Mucosa of descending colon (tissue), 3 donors: ENCODE data around the gene KIF3B. TPM values are rescaled to one million over a fixed set of nuclear protein-coding genes. Genes with fewer than 3 reads are reported as not detected.

ENCODE experiments used
- ATAC-seq: fragments of 200-7000 bp; cut with Tn5 transposase; one replicate; pipeline ENCODE4 v1.9.1; 2020; ENCODE audit warnings: mild to moderate bottlenecking, moderate library complexity
- DNase-seq, 3 donors: peaks; one replicate each; pipeline ENCODE4 v3.0.0-alpha.2; 2020
- H3K36me3 ChIP-seq: fragments of 200-600 bp; one replicate; pipeline ENCODE4 v1.8.0; 2021; ENCODE audit warnings: low read depth, mild to moderate bottlenecking
- H3K4me1 ChIP-seq: fragments of 200-600 bp; one replicate; pipeline ENCODE4 v1.8.0; 2021; ENCODE audit warnings: low read depth, mild to moderate bottlenecking
- H3K4me3 ChIP-seq: fragments of 200-600 bp; one replicate; pipeline ENCODE4 v1.8.0; 2021; ENCODE audit warnings: mild to moderate bottlenecking
- H3K9me3 ChIP-seq: fragments of 200-600 bp; one replicate; pipeline ENCODE4 v1.8.0; 2021; ENCODE audit warnings: mild to moderate bottlenecking
- intact Hi-C, 2 donors: fragments of 100-400 bp; cut with DNase I in 1 of 2; cut with micrococcal nuclease in 1 of 2; formaldehyde crosslinking; loops; one replicate each; pipeline versions ENCODE4 v1.11.0 to v1.11.1; 2022; cut with DNase I, micrococcal nuclease
- long read RNA-seq, 2 donors: library from polyadenylated mRNA; unstranded; transcript quantifications; one replicate each; pipeline ENCODE4 v2.0.0, GENCODE V29; 2019 to 2021
- total RNA-seq, 3 donors: library from RNA; stranded (reverse); fragmentation: NEBNext Ultra II Directional in 2 of 3; extraction: Animal tissue kit (Norgen Biotek cat#: 25700) in 2 of 3; gene quantifications; one replicate each; pipeline versions ENCODE4 v1.2.1 to v1.2.4, GENCODE V29; 2021 to 2023
- TF ChIP-seq, protein P1 (sequence below): fragments of 200-600 bp; IDR thresholded peaks from one replicate; pipeline ENCODE4 v1.8.0; 2022; ENCODE audit warnings: antibody characterized with exemption, mild to moderate bottlenecking
- donor health status: DM: no; HTN: no; CAD: no; lungs with moderate emphysema.
- donor health status: DM: no; HTN: no; CAD: no.
- donor health status: DM: no; HTN: yes; CAD: no.

KIF3B gene
- 10 to 100 TPM; 39.3 to 54.6 (median 52.0) TPM for total RNA-seq
- long read RNA-seq, donor 1, full-length matches to known transcripts: 6 of 15 reads
- long read RNA-seq, donor 1, partial matches to known transcripts: 9 of 15 reads
- long read RNA-seq, donor 1, other reads (novel, unspliced or antisense): 0 of 15 reads
- long read RNA-seq, donor 2, partial matches to known transcripts: 7 of 9 reads
- long read RNA-seq, donor 2, other reads (novel, unspliced or antisense): 2 of 9 reads

DNA sequence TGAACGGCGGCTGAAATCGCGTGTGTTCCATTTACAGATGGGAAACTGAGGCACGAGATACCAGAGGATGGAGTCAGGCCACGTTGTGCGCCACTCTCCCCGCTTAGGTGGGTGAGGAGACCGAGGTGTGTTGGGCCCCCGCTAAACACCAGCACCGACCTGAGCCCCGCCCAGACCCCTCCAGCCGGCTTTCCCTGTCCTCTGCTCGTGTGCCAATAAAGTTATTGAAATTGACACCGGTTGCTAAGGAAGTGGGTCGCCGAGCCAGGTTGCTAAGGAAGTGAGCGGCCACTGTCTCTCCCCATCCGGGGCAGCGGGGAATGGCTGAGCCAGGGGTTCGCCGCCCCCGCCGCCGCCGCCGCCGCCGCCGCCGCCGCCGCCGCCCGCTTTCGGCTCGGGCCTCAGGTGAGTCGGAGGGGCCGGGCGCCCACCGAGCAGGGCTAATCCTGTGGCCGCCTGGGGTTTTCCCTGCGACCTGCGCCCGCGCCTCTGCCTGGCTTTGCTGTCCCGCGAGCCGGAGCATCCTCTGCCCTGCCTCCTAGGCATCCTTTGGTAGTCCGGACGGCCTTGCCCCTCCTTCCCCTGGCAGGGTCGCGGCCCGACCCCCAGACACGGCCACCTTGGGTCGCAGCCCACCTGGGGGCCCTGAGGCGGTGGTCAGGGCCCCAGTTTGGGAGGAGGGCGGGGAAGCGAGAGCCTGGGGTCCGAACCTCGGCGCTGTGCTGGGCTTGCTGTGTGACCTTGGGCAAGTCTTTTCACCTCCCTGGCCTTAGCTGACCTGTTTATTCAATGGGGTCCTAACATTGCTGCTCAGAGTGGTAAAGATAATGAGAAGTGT, at the start of gene KIF3B:
Gene KIF3B, plus strand, starts transcription at position 291 of the 838 bp plus-strand sequence. CDS start 32,127 bp downstream, outside the sequence.
- Histone ChIP-seq H3K4me3 (peak within 1 kb of the TSS; percentile 70), H3K9me3 (no peaks in the 10 kb centered on the region), H3K4me1 (peaks cover 9% of the 10 kb centered on the region), H3K36me3 (no peaks in the 10 kb centered on the region)
- TF ChIP-seq, protein P1, sequence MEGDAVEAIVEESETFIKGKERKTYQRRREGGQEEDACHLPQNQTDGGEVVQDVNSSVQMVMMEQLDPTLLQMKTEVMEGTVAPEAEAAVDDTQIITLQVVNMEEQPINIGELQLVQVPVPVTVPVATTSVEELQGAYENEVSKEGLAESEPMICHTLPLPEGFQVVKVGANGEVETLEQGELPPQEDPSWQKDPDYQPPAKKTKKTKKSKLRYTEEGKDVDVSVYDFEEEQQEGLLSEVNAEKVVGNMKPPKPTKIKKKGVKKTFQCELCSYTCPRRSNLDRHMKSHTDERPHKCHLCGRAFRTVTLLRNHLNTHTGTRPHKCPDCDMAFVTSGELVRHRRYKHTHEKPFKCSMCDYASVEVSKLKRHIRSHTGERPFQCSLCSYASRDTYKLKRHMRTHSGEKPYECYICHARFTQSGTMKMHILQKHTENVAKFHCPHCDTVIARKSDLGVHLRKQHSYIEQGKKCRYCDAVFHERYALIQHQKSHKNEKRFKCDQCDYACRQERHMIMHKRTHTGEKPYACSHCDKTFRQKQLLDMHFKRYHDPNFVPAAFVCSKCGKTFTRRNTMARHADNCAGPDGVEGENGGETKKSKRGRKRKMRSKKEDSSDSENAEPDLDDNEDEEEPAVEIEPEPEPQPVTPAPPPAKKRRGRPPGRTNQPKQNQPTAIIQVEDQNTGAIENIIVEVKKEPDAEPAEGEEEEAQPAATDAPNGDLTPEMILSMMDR: no peak
- peak; percentile 96 for ATAC-seq
- DNase-seq: peak; percentile 87 to 93 (median 89)
- intact Hi-C loops: no loop called here

DNA sequence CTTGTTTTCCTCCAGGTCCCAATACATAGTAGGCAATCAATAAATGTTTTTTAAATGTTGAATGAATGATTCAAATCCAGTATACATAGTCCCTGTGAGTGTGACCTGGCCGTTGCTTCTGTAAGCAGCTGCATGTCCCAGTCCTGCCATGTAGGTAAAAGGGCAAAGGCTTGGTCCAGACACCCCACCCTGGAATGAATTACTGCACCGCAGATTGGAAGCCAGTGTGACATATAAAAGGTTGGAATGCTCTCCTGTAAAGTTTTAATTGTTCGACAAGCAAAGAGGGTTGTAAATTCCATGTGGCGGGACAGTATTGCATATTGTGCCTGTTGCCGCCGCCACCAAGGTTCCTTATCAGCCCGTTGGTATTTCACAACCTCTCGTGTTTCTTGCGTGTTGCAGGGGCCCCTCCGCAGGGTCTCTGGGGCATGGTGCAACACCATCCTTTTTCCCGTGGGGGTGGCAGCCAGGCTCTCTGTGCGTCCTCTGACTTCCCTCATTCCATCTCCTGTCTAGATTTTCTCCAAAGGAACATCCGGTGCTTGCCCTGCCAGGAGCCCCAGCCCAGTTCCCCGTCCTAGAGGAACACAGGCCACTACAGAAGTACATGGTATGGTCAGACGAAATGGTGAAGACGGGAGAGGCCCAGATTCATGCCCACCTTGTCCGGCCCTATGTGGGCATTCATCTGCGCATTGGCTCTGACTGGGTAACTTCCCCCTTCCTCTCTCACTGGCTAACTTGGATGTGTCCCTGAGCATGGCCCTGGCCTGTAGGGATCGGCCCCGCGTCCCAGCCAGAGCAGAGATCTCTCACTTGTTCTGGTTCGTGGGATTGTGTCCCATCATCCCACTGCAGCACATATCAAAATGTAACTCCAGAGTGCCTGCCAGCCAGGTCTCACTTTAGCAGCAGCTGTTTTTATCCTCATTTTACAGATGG, 49.4 kb upstream of the KIF3B start:
- intact Hi-C loops: no loop called here
- no peaks in the 10 kb centered on the region for H3K9me3 ChIP-seq
- H3K4me3 ChIP-seq: no peak overlapping the region
- H3K4me1 ChIP-seq: peaks cover 51% of the 10 kb centered on the region
- TF ChIP-seq, protein P1: no peak
- DNase-seq (peak; percentile 75 to 93 (median 83)), ATAC-seq (peak; percentile 91)
- no peaks in the 10 kb centered on the region for H3K36me3 ChIP-seq

DNA sequence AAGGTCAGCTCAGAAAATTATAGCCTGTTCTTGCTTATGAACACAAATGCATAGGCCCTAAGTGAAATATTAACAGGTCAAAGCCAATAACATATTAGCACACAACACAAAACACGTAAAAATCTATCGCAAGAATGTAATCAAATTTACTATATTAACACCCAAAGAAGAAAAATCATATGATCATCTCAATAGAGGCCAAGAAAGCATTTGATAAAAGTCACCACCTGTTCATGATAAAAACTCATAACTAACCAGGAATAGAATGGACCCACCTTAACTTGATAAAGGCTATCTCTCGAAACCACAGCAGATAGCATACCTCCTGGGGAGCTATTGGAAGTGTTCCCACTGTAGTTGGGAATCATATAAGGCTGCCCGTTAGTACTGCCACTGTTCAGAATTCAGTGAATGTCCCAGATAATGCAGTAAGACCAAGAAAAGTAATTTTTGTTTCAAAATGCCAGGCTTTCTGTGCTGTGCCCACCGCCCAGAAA, 48.2 kb upstream of the KIF3B start:
- H3K36me3 ChIP-seq: no peaks in the 10 kb centered on the region
- DNase-seq: no peak
- H3K4me1 ChIP-seq: peaks cover 48% of the 10 kb centered on the region
- intact Hi-C loops: no loop called here
- H3K9me3 ChIP-seq: no peaks in the 10 kb centered on the region
- TF ChIP-seq, protein P1: no peak
- H3K4me3 ChIP-seq: no peak overlapping the region
- no peak for ATAC-seq

DNA sequence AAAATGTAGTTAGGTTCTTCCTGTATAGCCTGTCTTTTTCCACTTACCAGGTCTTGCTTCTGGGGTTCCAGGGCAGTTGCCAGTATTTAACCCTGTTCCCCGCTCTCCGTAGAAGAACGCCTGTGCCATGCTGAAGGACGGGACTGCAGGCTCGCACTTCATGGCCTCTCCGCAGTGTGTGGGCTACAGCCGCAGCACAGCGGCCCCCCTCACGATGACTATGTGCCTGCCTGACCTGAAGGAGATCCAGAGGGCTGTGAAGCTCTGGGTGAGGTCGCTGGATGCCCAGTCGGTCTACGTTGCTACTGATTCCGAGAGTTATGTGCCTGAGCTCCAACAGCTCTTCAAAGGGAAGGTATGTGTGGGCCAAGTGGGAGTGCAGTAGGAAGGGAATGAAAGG, 46.7 kb upstream of the KIF3B start:
- Histone ChIP-seq H3K4me3 (no peak overlapping the region), H3K9me3 (no peaks in the 10 kb centered on the region), H3K4me1 (peaks cover 39% of the 10 kb centered on the region), H3K36me3 (no peaks in the 10 kb centered on the region)
- ATAC-seq: no peak
- TF ChIP-seq, protein P1: no peak
- no peak for DNase-seq
- intact Hi-C loops: no loop called here

DNA sequence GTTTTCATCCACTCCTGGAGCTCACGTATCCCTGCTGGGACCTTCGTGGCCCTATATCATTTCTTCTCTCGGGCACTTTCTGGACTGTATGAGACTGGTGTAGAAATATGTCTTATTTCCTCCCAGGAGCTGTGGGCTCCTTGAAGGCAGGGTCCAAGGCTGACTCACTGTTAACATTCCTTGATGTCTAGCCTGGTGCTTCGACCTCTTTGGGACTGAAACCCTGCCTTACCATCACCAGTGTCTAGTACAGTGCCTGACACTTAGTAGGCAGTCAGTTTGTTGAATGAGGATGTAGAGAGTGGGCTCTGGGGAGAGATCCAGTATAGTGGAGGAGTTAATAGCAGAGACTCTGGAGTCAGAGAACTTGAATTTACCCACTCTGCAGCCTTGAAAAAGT, 46.2 kb upstream of the KIF3B start:
- ATAC-seq: no peak
- Histone ChIP-seq H3K4me1 (peaks cover 39% of the 10 kb centered on the region), H3K9me3 (no peaks in the 10 kb centered on the region), H3K36me3 (no peaks in the 10 kb centered on the region), H3K4me3 (no peak overlapping the region)
- TF ChIP-seq, protein P1: no peak
- DNase-seq: no peak
- intact Hi-C loops: no loop called here
